HG03064 (cell line): ENCODE results near the gene ZNF117.
A peak's percentile ranks its signal among the peaks of the same experiment; 100 is the strongest.
"Not testable (repeated sequence)": the region's sequence is repeated elsewhere in the genome, so short reads cannot be mapped to it uniquely, and the experiment has no call there.

ENCODE experiments used
- ATAC-seq: cut with Tn5 transposase; IDR thresholded peaks from one replicate; pipeline ENCODE4 v1.9.1; 2021; ENCODE audit warnings: low read depth; ENCODE audit not compliant: unreplicated experiment

ZNF117 gene

GRCh38 chr7:64990936-64991335, at the start of gene ZNF117:
TSS of gene ZNF117 (minus strand) at chr7:64991036.
- ATAC-seq, result no peak

- ATAC-seq, result peak; percentile 15
These were observed 47.9 kb upstream of the ZNF117 start for GRCh38 chr7:65038767-65039166.

- peak; percentile 77 for ATAC-seq
These were observed 47.2 kb upstream of the ZNF117 start for GRCh38 chr7:65037740-65038688.

GRCh38 chr7:65036526-65036925, 45.7 kb upstream of the ZNF117 start:
- not testable (repeated sequence) for ATAC-seq

- not testable (repeated sequence) for ATAC-seq
These were observed 44.6 kb upstream of the ZNF117 start for GRCh38 chr7:65035469-65035868.

DNA sequence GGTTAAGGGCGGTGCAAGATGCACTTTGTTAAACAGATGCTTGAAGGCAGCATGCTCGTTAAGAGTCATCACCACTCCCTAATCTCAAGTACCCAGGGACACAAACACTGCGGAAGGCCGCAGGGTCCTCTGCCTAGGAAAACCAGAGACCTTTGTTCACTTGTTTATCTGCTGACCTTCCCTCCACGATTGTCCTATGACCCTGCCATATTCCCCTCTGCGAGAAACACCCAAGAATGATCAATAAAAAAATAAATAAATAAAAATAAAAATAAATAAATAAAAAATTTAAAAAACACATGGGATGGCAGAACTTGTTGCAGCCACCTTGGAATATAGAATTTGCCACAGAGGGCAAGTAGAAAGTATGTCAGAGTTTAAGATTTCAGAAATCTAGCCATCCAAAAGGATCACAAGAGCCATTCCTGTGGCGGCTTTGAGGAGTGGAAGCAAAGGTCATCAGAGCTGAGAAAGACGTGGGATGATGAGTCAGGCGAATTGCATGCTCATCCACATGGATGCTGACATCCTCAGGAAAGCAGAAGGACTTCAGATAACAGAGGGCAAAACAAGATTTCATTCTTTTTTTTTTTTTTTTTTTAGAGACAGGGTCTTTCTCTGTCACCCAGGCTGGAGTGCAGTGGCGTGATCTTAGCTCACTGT, 43.4 kb upstream of the ZNF117 start:
- ATAC-seq, result not testable (repeated sequence)

DNA sequence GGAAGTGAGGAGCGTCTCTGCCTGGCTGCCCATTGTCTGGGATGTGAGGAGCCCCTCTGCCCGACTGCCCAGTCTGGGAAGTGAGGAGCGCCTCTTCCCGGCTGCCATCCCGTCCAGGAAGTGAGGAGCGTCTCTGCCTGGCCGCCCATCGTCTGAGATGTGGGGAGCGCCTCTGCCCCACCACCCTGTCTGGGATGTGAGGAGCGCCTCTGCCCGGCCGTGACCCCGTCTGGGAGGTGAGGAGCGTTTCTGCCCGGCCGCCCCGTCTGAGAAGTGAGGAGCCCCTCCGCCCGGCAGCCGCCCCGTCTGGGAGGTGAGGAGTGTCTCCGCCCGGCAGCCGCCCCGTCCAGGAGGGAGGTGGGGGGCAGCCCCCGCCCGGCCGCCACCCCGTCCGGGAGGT, 42.6 kb upstream of the ZNF117 start:
- not testable (repeated sequence) for ATAC-seq

- not testable (repeated sequence) for ATAC-seq
These were observed 34.2 kb upstream of the ZNF117 start for GRCh38 chr7:65025023-65025422.

DNA sequence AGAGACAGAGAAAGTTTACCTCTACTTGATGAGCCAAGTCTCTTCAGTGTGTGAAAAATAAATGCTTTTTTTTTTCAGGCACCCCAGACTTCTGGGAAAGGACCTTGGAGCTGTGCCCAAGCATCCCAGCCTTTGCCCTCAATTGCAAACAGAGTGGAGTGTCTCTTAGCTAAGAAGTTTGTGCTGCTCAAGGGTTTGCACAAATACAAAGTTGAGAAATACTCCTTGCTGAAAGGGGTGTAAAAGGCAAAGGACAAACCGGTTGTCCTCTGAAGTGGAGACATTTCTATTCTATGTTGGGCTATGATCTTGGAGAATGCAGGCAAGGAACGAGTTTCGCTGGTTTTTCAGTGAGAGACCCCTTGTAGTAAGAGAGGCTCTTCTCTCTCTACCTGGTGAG, 30.1 kb upstream of the ZNF117 start:
- ATAC-seq, result not testable (repeated sequence)

GRCh38 chr7:65009881-65010280, 19.0 kb upstream of the ZNF117 start:
- not testable (repeated sequence) for ATAC-seq

- ATAC-seq, result not testable (repeated sequence)
These were observed 18.6 kb upstream of the ZNF117 start for GRCh38 chr7:65009394-65009793.

DNA sequence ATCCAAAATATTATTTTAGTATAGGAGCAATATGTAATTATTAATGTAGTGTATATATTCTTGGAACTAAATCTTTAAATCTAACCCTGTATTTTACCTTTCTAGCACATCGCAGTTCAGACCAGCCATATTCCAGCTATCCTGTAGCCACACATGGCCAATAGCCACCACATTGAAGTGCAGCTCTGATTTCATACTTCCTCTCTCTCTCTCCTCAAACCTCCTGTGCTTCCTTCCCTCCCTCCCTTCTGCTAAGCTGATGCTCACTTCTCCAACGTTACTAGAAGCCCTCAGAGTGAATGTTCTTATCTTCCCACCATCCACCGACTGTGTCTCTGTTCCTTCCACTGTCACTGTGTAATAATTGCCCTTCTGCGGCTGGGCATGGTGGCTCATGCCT, 16.2 kb upstream of the ZNF117 start:
- ATAC-seq, result not testable (repeated sequence)

DNA sequence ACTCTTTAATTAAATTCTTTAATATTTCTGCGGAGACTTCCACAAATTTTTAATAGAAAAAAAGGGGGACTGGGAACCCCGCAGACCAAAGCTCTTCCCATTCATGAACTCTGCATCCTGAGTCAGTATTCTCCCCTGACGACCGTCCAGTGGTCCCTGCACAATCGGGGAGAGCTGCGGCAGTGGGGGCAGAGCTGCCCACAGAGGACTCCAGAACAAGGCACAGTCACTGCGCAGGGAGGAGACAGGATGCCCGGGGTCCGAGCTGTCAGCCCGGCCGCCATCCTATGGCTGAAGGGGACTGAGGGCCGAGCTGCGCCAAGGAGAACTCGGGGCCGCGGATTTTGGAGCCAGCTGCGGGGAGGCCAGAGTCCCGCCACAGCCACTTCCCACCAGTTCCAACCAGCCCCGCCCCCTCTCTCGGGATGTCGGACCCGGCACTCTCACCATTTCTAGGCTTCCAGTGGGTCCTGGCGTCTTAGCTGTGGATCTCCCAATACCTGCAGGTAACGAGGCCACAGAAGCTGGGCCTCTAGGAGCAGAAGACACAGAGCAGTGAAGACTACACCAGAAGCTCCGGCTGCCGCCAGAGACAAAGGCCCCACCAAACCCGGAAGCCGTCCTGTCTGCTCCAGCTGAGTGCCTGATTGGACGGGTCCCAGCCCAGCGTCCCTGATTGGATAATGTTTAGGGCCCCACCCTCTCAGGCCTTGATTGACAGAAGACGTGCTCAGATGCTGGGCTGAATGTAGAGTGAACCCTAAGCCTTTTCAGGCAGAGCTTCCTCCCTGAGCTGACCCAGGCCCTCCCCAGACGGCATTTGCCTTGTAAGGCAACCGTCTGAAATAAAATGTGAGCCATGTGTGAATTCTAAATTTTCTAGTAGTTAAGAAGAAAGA, 15.5 kb upstream of the ZNF117 start, which contains the start of gene ERV3-1:
TSS of gene ERV3-1 (minus strand) at position 594 of the 899 bp plus-strand sequence. CDS start 13,661 bp downstream, outside the sequence.
- ATAC-seq, result peak; percentile 99

GRCh38 chr7:65004575-65004974, 13.7 kb upstream of the ZNF117 start:
- no peak for ATAC-seq

DNA sequence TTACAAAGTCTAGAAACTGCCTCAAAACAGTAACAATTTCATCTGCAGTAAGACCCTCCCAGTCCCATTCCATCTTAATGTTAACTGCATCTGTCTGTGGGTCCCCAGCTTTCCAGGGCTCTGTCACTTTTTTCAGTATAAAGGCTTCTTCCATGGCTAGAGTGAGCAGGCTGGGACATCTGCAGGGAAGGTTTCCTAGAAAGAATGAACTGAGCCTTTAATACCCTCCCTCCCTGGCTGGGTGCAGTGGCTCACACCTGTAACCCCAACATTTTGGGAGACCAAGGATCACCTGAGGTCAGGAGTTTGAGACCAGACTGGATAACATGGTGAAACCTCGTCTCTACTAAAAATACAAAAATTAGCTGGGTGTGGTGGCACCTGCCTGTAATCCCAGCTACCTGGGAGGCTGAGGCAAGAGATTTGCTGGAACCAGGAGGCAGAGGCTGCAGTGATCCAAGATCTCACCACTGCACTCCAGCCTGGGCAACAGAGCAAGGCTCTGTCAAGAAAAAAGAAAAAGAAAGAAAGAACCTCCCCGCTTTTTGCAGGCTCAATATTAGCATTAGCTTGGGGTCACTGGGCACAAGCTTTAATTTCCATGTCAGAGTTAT, 12.2 kb upstream of the ZNF117 start:
- ATAC-seq, result no peak

DNA sequence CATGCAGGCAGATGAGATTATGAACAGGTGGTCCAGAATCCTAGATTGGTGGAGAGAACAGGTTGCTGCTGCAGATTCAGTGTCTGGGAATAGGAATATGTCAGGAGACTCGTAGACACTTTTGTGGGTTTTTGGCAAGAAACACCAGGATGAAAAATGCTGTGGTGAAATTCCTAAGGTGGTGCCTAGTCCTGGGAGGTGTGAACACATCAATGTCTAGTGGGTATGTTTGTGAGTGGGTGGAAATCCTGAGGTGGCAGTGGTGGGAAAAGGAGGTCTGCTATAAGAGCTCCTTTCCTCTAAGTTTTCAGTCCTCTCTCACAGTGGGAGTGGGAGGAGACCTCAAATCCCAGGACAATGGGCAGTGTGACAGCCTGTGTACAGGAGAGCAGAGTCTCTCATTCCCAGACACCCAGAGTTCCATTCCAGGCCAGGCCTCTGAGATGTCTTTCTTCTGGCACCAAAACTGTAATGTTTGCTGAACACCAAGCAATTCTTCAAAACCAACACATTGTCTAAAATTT, 10.5 kb upstream of the ZNF117 start:
- no peak for ATAC-seq

- ATAC-seq, result no peak
These were observed 8.5 kb upstream of the ZNF117 start for GRCh38 chr7:64999165-65000004.

- no peak for ATAC-seq
These were observed 8.0 kb upstream of the ZNF117 start for GRCh38 chr7:64998865-64999164.

GRCh38 chr7:64997927-64998391, 7.1 kb upstream of the ZNF117 start:
- ATAC-seq, result no peak
